Measurements from ENCODE around the gene EIF6.

Gene EIF6

GRCh38 chr20:35298264-35298663, 13.7 kb upstream of the EIF6 start:
- Histone ChIP-seq H3K36me3 (ENCODE audit: control insufficient read depth, insufficient read depth, low read length) (peaks cover 4% of the 10 kb centered on the region), H3K4me3 (replicated peaks; ENCODE audit: low read depth, low read length) (no peak overlapping the region), H3K27me3 (replicated peaks; ENCODE audit: control insufficient read depth, insufficient read depth, low read length) (no peaks in the 10 kb centered on the region)
- DNase-seq (ENCODE audit: extremely low read depth, insufficient read length) = no peak
- no peak for TF ChIP-seq CTCF (IDR thresholded peaks at IDR 0.05; ENCODE audit: insufficient read depth, low read length, poor library complexity, severe bottlenecking)

GRCh38 chr20:35297740-35298139, 13.2 kb upstream of the EIF6 start:
- TF ChIP-seq CTCF (IDR thresholded peaks at IDR 0.05; ENCODE audit: insufficient read depth, low read length, poor library complexity, severe bottlenecking) = no peak
- no peak for DNase-seq (ENCODE audit: extremely low read depth, insufficient read length)
- H3K27me3 ChIP-seq (replicated peaks; ENCODE audit: control insufficient read depth, insufficient read depth, low read length) = no peaks in the 10 kb centered on the region
- no peaks in the 10 kb centered on the region for H3K36me3 ChIP-seq (ENCODE audit: control insufficient read depth, insufficient read depth, low read length)
- H3K4me3 ChIP-seq (replicated peaks; ENCODE audit: low read depth, low read length) = no peak overlapping the region

GRCh38 chr20:35297155-35297554, 12.6 kb upstream of the EIF6 start:
- H3K4me3 ChIP-seq (replicated peaks; ENCODE audit: low read depth, low read length) = no peak overlapping the region
- H3K36me3 ChIP-seq (ENCODE audit: control insufficient read depth, insufficient read depth, low read length) = no peaks in the 10 kb centered on the region
- DNase-seq (ENCODE audit: extremely low read depth, insufficient read length) = no peak
- no peak for TF ChIP-seq CTCF (IDR thresholded peaks at IDR 0.05; ENCODE audit: insufficient read depth, low read length, poor library complexity, severe bottlenecking)
- H3K27me3 ChIP-seq (replicated peaks; ENCODE audit: control insufficient read depth, insufficient read depth, low read length) = no peaks in the 10 kb centered on the region

- TF ChIP-seq CTCF (IDR thresholded peaks at IDR 0.05; ENCODE audit: insufficient read depth, low read length, poor library complexity, severe bottlenecking) = no peak
- H3K27me3 ChIP-seq (replicated peaks; ENCODE audit: control insufficient read depth, insufficient read depth, low read length) = no peaks in the 10 kb centered on the region
- no peak for DNase-seq (ENCODE audit: extremely low read depth, insufficient read length)
- H3K36me3 ChIP-seq (ENCODE audit: control insufficient read depth, insufficient read depth, low read length) = no peaks in the 10 kb centered on the region
- H3K4me3 ChIP-seq (replicated peaks; ENCODE audit: low read depth, low read length) = no peak overlapping the region
These were observed 11.6 kb upstream of the EIF6 start for GRCh38 chr20:35296101-35296554.

- Histone ChIP-seq H3K4me3 (replicated peaks; ENCODE audit: low read depth, low read length) (no peak overlapping the region), H3K36me3 (ENCODE audit: control insufficient read depth, insufficient read depth, low read length) (no peaks in the 10 kb centered on the region), H3K27me3 (replicated peaks; ENCODE audit: control insufficient read depth, insufficient read depth, low read length) (no peaks in the 10 kb centered on the region)
- no peak for TF ChIP-seq CTCF (IDR thresholded peaks at IDR 0.05; ENCODE audit: insufficient read depth, low read length, poor library complexity, severe bottlenecking)
- DNase-seq (ENCODE audit: extremely low read depth, insufficient read length) = no peak
These were observed 11.1 kb upstream of the EIF6 start for GRCh38 chr20:35295674-35296073.

- Histone ChIP-seq H3K36me3 (ENCODE audit: control insufficient read depth, insufficient read depth, low read length) (no peaks in the 10 kb centered on the region), H3K4me3 (replicated peaks; ENCODE audit: low read depth, low read length) (no peak overlapping the region), H3K27me3 (replicated peaks; ENCODE audit: control insufficient read depth, insufficient read depth, low read length) (no peaks in the 10 kb centered on the region)
- no peak for DNase-seq (ENCODE audit: extremely low read depth, insufficient read length)
- no peak for TF ChIP-seq CTCF (IDR thresholded peaks at IDR 0.05; ENCODE audit: insufficient read depth, low read length, poor library complexity, severe bottlenecking)
These were observed 10.5 kb upstream of the EIF6 start for GRCh38 chr20:35295058-35295457.
